Measurements from ENCODE around the gene PTPRD. TPM values are rescaled to one million over a fixed set of nuclear protein-coding genes. Genes with fewer than 3 reads are reported as not detected.

Gene PTPRD
- polyA plus RNA-seq, 3 donors: 106 to 122 (median 110) TPM

DNA sequence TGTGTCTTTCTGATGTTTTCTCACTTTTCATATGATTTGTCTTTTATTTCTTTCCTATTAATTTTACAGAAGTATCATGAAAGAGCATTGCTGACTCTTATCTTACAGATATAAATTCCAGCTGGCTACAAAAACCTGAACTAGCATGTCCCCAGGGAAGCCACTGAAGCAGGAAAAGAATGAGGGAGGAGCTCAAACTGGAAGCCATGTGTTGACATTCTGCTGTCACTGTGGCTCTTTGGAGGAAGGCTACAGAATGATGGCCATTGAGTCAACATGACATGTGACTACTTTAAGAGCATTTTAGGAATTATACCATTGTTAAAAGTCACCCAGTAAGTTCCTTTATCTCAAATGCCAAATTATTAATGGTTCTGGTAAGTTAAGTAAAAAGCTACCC, 2174.9 kb downstream of the PTPRD start:
- DNase-seq: no peak

DNA sequence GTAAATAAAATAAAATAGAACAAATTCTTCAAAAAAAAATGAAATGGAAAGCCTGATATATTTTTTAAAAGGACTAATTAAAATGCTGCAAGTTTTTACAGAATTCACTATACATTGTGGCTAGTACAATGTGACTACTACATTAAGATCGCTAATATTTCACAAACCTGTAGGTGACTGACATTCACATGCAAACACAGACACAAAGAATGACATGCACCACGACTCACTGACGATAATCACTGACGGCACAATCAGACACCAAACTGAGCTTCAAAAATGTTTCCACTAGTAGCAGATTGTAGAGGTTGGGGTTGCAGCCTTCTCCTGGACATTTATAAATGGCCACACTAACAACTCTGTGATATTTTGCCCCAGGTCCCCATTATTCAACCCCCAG, 2175.5 kb downstream of the PTPRD start:
- no peak for DNase-seq

DNA sequence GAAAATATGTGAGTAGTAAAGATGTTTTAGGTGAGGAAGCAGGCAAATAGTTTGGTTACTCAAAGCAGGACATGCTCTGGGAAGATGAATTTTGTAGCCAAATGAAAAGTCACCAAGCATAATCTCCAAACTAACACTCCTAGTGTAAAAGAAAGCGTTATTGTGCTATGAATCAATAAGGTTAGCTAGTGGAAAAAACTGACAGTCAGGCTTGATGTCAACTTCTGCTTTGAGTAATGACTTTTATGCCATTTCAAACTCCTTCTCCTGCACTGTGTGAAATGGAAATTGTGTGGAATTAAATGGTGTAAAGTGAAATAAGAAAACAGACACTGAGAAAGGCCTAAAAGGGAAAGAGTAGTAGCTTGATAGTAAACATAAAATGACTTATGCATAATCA, 2176.0 kb downstream of the PTPRD start:
- DNase-seq: no peak

DNA sequence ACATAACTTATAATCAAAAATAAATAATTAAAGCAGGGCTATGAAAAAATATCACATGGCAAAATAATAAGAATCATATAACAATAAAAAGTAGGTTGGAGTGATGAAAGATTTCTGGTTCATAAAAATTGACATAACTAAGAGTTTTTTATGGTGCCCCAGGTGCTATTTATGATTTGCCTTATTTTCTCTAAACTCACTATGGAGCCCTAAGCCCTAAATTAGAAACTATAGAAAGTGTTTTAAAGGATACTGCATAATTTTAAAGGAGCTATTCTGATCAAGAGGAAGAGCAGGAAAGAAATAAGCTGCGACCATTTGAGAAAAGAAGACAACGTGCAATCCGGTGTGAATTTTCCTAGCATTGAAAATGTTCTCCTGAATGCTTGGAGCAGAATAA, 2178.2 kb downstream of the PTPRD start:
- no peak for DNase-seq

DNA sequence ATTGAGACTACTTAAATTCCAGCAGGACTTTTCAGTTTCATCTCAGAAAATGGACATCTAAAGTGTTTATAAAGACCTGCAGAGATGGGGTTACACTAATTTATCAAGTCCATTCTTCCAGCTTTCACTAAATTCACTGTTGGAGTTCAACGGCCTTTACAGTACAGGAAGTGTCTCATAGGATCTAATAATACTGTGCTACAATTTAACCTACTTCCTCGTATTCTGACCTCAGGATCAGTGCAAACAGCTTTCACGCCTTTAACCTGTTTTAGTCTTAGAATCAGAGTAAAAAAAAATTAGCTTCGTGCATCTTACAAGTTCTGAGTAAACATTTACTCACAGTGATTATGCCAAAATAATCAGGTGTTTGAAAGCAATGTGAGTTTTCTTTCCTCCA, 2180.6 kb downstream of the PTPRD start:
- no peak for DNase-seq

DNA sequence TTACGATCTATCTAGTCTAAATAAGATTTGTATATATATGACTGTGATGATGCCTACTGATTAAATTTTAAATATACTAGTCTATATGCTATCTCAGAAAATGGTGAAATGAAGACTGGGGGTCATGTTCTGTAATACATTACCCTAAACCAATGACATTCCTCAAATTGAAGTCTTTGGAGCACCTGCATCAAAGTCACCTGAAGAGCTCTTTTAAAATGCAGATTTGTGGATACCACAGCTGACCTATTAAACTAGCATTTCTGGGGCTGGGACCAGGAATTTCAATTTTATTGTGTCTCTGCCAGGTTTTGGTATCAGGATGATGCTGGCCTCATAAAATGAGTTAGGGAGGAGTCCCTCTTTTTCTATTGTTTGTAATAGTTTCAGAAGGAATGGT, 2181.3 kb downstream of the PTPRD start:
- no peak for DNase-seq

DNA sequence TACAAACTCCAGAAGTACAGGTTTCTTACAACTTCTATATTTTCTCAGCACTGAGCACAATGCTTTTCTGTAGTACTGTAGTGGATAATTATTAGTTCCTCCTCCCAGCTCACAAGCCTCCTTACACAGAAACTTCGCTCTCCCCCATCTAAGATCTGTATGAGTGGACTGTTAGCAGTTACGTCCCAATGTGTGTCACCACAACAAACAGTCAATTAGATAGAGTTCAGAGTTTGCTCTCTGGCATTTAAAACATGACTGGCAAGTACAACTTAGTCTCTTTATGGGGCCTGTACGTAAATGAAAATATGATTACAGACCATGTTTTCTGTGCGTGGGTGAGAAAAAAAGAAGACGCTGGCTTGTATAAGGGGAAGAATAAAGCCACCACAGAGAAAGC, 2181.9 kb downstream of the PTPRD start:
- DNase-seq: no peak

DNA sequence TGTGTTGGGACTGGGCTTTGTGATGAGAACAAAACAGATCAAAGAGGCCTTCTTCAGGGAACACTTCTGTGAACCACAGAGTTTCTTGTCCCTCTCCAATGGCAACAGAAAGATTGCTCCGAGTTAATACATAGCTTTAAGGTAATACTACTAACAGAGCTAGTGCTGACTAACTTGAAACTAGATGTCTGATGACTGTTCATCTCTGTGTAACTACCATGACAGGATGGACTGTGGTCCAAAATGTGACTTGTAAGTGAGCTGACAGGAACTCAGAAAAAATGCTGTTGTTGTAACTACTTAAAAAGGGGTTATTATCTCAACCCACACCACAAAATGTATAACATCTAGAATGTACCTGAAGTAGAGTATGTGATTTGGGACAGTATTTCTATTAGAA, 2183.0 kb downstream of the PTPRD start:
- no peak for DNase-seq

DNA sequence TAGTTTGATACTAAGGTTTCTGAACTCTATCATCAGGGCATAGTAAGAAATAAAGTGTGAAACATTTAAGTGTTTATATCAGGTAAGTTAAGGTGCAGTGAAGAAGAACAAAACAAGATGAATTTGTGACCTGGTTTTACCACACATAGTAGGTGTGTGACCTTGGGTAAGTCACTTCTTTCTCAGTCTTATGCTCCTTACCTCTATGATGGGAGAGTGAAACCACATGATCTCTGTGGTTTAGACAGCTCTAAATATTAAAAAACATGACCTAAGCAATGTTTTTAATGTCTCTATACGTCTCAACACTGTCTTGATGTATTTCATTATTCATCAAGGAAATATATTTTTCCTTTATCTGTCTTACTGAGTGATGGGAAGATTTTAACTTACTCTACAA, 2183.6 kb downstream of the PTPRD start:
- no peak for DNase-seq

DNA sequence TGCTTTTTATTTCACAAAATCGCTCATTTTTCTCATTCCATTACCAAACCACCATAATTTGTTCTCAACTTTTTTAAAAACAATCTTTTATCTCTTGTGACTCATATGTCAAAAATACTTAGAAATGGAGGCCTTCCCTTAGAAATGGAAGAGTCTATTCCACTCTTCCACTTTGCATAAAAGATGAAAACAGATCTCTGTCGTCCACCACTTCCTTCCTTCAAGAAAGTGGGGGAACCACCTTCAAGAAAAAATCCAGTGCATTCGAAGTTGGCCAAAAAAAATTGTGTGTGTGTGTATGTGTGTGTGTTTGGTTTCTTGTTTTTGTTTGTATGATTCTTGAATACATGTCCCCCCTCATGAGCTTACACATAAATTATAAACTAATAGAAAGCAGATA, 2184.4 kb downstream of the PTPRD start:
- no peak for DNase-seq

DNA sequence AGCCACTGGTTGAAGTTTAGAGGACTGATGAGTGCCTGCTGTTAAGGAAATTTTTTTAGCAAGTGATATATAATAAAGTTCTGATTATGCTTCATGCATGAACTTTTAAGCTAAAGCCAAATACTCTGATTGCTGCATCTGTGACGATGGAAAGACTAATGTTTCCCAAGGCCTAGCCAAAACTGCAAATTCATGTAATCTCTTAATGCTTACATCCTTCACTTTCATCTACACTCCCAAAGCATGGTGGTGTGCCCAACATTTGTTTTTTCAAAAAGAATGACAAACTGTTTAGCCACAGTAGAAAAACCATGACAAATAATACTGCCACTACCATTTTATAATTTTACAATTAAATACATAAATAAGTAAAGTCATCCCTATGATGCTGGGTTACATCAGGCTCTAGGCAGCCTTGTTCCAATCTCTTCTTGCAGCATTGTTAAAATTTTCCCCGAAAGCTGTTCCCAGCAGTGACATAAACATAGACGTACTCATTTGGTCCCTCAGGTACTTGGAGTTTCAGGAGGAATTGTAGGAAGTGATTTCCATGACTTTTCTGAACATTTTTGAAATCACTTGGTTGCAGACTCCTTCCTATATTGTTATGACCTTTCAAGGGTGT, 2187.9 kb downstream of the PTPRD start:
- DNase-seq: no peak

DNA sequence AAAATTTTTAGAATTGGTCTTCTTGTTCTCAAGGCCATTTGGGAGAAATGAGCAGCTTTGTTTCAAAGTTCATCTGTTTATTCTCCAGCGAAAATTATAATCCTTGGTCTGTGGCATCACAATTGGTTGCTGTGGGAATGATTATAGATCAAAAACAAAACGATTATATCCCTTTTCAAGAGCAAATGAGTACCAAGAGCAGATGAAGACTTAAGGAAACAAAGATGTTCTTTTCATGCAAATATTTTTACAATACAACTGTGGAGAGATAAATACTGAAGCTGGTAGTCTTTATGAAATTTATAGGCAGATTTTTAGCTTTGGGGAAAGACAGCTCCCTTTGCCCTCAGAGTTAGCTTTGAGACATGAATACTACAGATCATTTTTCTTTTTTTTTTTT, 2192.4 kb downstream of the PTPRD start:
- no peak for DNase-seq

DNA sequence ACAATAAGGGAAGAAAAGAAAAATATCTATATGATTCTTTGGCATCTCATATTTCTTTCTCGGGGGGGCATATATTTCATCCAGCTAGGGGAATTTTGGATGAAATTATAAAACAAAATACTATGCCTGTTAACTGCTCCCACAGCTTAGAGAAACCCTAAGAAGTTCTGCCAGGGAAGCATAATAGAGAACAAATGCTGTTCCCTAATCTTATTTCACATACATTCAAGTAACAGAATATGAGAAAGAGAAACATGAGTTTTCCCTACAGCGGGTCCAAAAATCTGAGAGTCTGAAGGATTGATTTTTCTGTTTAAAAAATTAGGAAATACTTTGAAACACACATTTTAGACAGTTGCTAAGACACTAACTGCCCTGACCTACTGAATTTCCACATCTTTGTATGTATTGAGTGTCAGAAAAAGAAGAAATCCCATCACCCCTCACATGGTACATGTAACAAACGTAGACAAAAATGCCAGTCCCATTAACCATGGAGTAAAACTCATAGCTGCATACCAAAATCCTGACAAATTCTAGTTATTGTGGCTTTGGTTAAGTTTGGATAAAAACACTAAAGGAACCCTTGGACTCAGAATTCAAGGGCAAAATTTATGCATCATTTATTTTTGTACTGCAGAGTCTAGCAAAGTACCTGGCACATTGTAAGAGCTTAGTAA, 2193.1 kb downstream of the PTPRD start:
- DNase-seq: no peak

DNA sequence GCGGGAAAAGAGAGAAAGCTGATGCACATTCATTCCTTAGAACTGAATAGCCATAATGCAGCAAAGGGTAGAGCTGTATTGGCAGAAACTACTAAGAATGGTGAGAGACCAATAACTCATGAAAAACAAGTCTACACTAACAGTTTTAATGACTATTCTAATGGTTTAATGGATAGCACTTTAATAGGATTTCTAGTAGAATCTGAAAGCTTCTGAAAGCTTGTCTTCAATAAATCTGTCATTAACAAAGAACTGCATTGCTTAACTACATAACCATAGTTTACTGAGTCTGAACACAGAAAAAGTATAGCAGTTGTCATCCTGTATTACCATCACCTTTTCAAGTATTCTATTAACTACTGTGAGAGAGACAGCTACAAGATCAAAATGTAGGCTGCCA, 2195.5 kb downstream of the PTPRD start:
- no peak for DNase-seq

DNA sequence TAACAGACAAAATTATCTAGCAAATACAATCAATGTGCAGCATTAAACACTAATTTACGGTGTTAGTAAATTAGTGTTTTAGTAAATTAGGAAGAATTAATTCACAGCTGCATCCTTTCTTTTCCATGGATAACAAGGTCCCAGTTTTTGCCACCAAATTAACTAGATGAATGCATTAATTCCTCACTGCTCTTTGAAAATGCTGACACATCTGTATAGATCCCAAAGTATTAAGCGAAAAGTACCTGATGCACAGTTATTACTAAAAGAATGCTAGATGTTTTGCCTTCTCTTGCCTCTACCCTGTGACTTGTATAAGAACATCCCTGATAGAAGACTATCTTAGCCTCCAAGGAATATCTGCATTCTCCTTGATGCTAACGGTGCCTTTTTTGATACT, 2200.5 kb downstream of the PTPRD start:
- DNase-seq: no peak

DNA sequence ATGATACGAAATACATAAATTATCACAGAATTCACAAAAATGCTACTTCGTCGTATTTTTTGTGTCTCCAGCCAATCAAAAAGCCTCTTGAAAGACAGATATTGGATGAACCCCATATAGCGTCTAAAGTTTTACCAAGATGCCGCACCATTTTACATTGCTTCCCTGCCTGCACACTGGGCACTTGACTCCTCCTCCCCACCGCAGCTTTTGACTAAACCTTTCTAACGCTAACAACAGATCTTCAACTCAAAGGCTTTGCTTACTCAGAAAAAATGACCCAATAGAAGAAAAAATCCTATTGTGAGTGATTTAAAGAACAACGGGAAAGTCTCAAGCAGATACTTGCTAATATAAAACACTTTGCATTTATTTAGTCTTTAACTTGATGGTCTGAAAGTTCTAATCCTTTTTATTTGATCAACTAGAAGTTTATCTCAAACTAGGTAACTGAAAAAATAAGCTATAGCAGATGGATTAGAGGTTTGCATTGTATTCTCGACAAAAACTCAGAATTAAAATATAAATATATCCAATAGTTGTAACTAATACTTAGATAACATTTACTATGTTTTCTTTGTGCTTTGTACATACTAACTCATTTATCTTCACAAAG, 2204.1 kb downstream of the PTPRD start:
- DNase-seq: no peak

DNA sequence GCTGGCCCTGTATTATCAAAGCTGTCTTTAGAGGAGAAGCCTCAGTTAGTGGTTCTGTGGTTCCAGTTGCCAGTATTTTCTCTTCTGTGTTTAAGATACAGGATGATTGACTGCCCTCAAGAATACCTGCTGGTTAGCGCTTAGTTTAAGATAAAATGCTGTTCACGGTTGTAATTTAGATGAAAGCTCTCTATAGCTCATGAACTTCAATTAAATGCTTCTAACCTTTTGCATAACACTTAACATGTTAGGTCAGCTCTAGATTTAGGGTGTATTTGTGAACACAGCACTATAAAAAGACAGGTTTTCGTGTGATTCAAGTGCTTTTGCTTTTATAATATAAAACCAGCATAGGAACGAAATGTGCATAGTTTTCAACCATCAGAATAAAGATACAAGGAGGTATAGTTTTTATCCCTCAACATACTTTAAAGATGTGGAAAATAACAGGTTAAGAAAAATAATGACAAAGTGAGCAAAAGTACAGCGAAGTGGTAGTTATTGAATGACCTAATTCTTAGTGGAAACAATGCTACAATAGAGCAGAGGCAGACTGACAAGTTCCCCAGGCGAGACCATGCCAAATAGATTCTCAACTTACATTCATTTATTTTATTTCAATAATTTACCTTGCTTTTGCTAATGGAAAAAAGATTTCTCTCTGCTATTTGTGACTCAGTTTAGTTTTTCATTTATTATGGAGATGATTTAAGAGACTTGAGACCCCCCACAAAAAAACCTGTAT, 2210.7 kb downstream of the PTPRD start:
- DNase-seq: peak; percentile 34

DNA sequence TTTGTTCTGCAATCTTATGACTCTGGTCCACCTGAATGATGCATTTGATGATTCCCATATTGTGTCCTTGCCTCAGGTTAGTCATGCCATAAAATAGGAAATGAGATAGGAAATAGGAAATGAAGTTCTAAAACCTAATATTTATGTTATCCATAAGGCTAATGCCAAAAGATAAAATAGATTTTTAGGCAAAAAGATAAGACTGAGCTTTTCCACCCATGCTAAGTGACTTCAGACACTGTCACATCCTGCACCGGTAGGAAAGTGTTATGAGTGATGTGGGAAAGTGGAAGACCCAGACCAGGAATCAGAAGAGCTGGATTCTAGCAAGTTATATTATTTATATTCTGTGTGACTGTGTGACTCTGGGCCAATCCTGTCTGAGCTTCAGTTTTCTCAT, 2212.4 kb downstream of the PTPRD start:
- no peak for DNase-seq

DNA sequence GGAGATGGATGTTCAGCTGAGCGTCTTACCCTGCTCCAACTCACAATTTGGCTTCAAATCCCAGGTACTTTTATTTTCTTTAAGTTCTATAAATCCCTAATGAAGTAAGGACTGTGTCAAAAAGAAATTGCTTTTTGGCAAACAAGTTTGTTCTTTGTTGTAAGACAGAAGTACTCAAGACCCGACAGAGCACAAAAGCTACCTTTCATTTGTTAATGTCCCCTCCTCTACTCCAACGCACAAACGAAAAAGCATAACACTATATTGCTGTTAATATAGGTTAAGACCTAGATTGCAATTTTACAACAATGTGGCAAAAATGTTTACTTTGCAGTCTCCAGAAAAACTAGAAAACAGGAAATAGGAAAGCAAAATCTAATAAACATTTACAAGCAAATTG, 2217.8 kb downstream of the PTPRD start:
- no peak for DNase-seq

DNA sequence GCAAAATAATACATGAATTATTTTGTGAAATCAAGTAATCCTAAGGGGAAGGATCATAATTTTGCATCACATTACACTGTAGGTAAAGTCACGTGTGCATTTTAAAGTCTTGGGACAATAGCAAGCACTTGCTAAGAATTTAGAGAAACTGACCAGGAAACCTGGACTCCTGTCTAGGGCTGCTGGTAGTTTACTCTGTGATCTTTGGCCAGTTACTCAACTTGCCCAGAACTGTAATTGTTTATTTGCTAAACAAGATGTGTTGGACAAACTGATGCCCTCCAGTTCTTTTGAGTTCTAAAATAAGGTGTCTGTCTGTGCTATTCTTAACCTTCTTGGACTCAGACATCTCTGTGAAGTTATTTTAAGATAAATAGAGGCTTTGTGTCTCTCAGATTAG, 2218.5 kb downstream of the PTPRD start:
- DNase-seq: no peak

DNA sequence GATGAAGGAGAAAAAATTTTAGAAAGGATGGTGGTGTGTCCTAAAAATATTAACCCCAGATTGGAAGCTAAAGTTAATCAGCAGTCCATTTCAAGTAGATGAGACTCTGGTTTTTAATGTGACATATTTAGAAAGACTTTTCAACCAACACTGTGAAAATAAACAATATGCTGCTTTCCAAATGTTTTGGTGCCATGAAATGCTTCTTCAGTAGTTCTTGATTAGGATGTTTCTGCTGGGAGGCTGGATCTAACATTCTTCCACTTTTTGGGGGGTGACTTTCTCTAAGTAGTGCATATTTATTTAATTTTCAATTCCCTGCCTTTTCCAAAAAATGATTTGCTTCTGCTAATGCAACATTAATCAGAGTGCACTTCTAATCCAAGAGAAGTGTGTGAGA, 2219.9 kb downstream of the PTPRD start:
- DNase-seq: no peak

DNA sequence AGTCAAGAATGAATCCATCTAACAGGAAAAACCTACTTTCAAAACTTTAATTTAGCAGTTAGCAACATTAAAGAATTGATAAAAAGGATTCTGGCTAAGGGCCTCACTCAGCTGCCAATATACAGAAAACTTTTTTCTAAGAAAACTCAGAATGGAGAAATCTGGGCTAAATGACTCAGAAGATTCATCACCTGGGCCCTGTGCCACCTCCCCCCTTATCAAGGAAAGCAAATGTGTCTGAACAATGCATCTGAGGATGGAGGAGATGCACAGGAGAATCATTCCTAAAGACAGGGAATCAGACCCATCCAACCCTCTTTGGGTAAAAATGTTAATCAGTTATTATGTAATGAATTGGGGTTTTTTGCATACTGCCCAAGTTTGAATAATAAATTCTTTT, 2221.2 kb downstream of the PTPRD start:
- no peak for DNase-seq

DNA sequence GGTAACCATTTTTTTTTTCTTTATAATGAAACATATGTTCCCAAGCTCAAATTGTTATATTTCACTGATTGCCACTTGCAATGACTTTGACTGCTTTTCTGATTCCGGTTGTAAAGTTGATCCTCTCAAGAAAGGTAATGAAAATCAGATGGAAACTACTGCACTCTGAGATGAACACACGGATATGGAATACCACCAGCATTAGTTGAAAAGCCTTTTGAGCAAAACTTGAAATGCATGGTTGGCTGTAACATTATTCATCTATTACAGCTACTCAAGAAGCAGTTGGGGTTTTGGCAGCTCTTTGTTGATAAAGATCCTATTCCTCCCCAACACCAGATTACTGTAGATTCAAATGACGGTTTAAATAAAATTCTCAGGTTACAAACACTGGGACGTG, 2221.7 kb downstream of the PTPRD start:
- DNase-seq: no peak

Measured in renal pelvis (tissue), 4 donors.